Right atrium auricular region (tissue), 2 donors: Measurements from ENCODE around the gene AP1S2. TPM values are rescaled to one million over a fixed set of nuclear protein-coding genes. Genes with fewer than 3 reads are reported as not detected.
"Not testable (repeated sequence)": the region's sequence is repeated elsewhere in the genome, so short reads cannot be mapped to it uniquely, and the experiment has no call there.

Experiments used
- DNase-seq: peaks from one replicate; pipeline ENCODE4 v3.0.0-alpha.2; 2019; ENCODE audit warnings: low spot score
- H3K27ac ChIP-seq, 2 donors: fragments of 200-600 bp; sonication (generic); 1 replicate in 1 of 2; 2 replicates in 1 of 2; pipeline ENCODE4 v1.5.1; 2016 to 2019
- H3K27me3 ChIP-seq, 2 donors: fragments of 200-600 bp; sonication (generic); one replicate each; pipeline versions ENCODE4 v1.5.1 to v1.6.0; 2017 to 2019
- H3K36me3 ChIP-seq: fragments of 200-600 bp; sonication (generic); one replicate; pipeline ENCODE4 v1.5.1; 2016
- H3K4me1 ChIP-seq, 2 donors: fragments of 200-600 bp; sonication (generic); one replicate each; pipeline versions ENCODE4 v1.5.1 to v1.6.0; 2017 to 2019
- H3K4me3 ChIP-seq, 2 donors: fragments of 200-600 bp; sonication (generic); 1 replicate in 1 of 2; 2 replicates in 1 of 2; pipeline ENCODE4 v1.5.1; 2017 to 2019; ENCODE audit warnings: mild to moderate bottlenecking in 1 of 2, moderate library complexity in 1 of 2
- H3K9me3 ChIP-seq, 2 donors: fragments of 200-600 bp; sonication (generic); one replicate each; pipeline ENCODE4 v1.5.1; 2019
- CTCF ChIP-seq, 2 donors: fragments of 200-600 bp; sonication (generic); IDR thresholded peaks; one replicate each; pipeline ENCODE4 v1.5.1; 2019; ENCODE audit warnings: antibody characterized with exemption in 2 of 2
- total RNA-seq, 2 donors: library from RNA; depleted of rRNA; stranded (reverse); fragments of >200 nt; gene quantifications; one replicate each; pipeline ENCODE4 v1.1.0, GENCODE V29; 2016

The AP1S2 gene
- total RNA-seq, 2 donors from 2014 or later: 101 to 184 TPM

DNA sequence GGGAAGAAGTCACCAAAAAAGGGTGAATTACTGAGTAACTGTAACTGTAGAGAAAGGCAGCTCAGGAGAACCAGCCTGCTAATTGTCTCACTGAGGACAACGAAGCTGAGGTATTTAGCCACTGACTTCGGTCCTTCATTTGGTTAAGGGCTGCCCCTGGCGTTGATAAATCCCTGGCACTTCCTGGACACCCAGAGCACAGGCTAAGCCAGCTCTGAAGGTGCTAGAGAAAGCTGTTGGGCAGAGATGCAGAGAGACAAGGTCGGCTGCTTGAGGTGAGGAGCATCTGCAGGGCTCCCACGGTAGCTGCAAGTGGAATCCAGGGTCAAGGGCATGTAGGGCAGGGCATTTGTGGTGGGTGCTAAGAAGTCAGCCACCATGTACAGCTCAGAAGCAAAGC lies 33.4 kb upstream of the AP1S2 start:
- H3K36me3 ChIP-seq: no peaks in the 10 kb centered on the region
- no peak for TF ChIP-seq CTCF (IDR thresholded peaks at IDR 0.05)
- H3K27me3 ChIP-seq: no peaks in the 10 kb centered on the region
- no peak for DNase-seq
- H3K9me3 ChIP-seq: no peaks in the 10 kb centered on the region
- no peaks in the 10 kb centered on the region for H3K4me1 ChIP-seq
- H3K27ac ChIP-seq: no peak overlapping the region
- no peak overlapping the region for H3K4me3 ChIP-seq

DNA sequence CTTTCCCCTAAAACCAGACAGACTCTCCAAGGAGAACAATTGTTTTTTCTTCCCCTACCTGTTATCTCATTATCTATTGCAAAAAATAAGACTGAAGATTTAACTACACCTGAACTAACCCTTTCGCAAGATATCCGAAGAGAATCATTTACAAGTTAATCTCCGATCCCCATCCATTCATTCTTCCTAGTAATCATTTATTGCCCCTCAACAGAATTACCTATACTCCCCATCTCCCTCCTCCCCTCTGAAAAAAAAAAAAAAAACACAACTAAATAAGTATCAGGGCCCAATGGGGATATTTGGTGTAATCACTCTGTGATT lies 28.9 kb upstream of the AP1S2 start:
- TF ChIP-seq CTCF (IDR thresholded peaks at IDR 0.05): no peak
- H3K4me3 ChIP-seq: no peak overlapping the region
- H3K36me3 ChIP-seq: no peaks in the 10 kb centered on the region
- H3K9me3 ChIP-seq: peaks cover 0 to 7% of the 10 kb centered on the region in 2 donors
- H3K27ac ChIP-seq: no peak overlapping the region
- no peak for DNase-seq
- H3K27me3 ChIP-seq: no peaks in the 10 kb centered on the region
- H3K4me1 ChIP-seq: no peaks in the 10 kb centered on the region

- Histone ChIP-seq H3K4me1 (no peaks in the 10 kb centered on the region), H3K9me3 (peaks cover 0 to 8% of the 10 kb centered on the region in 2 donors), H3K4me3 (no peak overlapping the region), H3K36me3 (no peaks in the 10 kb centered on the region), H3K27me3 (no peaks in the 10 kb centered on the region), H3K27ac (no peak overlapping the region)
- no peak for DNase-seq
- no peak for TF ChIP-seq CTCF (IDR thresholded peaks at IDR 0.05)
These were observed 28.3 kb upstream of the AP1S2 start for GRCh38 chrX:15882704-15883539.

- Histone ChIP-seq H3K27me3 (no peaks in the 10 kb centered on the region), H3K9me3 (peaks cover 0 to 8% of the 10 kb centered on the region in 2 donors), H3K4me3 (no peak overlapping the region), H3K4me1 (no peaks in the 10 kb centered on the region), H3K36me3 (no peaks in the 10 kb centered on the region), H3K27ac (no peak overlapping the region)
- DNase-seq: no peak
- no peak for TF ChIP-seq CTCF (IDR thresholded peaks at IDR 0.05)
These were observed 26.8 kb upstream of the AP1S2 start for GRCh38 chrX:15881381-15881897.

- H3K9me3 ChIP-seq, H3K4me1 ChIP-seq, H3K27me3 ChIP-seq, H3K27ac ChIP-seq, H3K4me3 ChIP-seq, H3K36me3 ChIP-seq, DNase-seq: not testable (repeated sequence)
These were observed 23.3 kb upstream of the AP1S2 start for GRCh38 chrX:15877914-15878313.

DNA sequence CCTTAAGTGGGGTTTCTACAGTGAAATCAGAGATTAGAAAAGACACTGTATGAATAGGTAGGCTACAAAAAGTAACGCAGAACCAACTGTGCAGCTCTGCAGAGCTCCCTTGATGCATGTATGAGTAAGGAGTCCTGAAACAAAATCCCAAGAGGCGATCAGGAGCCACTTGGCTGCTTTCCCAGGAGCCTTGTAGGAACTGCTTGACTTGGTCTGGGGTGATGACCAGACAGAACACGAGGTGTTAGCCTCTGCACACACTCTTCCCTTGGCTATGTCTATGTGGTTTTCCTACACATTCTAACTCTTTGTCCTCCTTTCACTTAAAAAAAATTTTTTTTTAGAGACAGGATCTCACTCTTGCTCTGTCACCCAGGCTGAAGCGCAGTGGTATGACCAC lies 22.8 kb upstream of the AP1S2 start:
- no peaks in the 10 kb centered on the region for H3K27me3 ChIP-seq
- no peak for TF ChIP-seq CTCF (IDR thresholded peaks at IDR 0.05)
- no peak for DNase-seq
- no peak overlapping the region for H3K4me3 ChIP-seq
- no peaks in the 10 kb centered on the region for H3K36me3 ChIP-seq
- no peaks in the 10 kb centered on the region for H3K4me1 ChIP-seq
- peaks cover 0 to 8% of the 10 kb centered on the region in 2 donors for H3K9me3 ChIP-seq
- no peak overlapping the region for H3K27ac ChIP-seq
